Thymus (tissue), 11 donors: ENCODE data around the gene HS2ST1. TPM values are rescaled to one million over a fixed set of nuclear protein-coding genes. Genes with fewer than 3 reads are reported as not detected.
A peak's percentile ranks its signal among the peaks of the same experiment; 100 is the strongest.
"Not testable (repeated sequence)": the region's sequence is repeated elsewhere in the genome, so short reads cannot be mapped to it uniquely, and the experiment has no call there.

Experiments
- DNase-seq, 9 donors: peaks; one replicate each; pipeline ENCODE4 v3.0.0-alpha.2; 2013; ENCODE audit warnings: low spot score in 9 of 9, low read depth in 6 of 9, missing footprints in 1 of 9
- H3K27ac ChIP-seq, 2 donors: one replicate each; pipeline ENCODE4 v1.5.1; 2013; ENCODE audit warnings: control low read depth in 1 of 2, low read depth in 1 of 2, low read length in 1 of 2, mild to moderate bottlenecking in 1 of 2, moderate library complexity in 1 of 2
- H3K27me3 ChIP-seq, 2 donors: one replicate each; pipeline ENCODE4 v1.5.1; 2013; ENCODE audit warnings: low read length in 1 of 2; ENCODE audit not compliant: control insufficient read depth in 2 of 2, insufficient read depth in 1 of 2
- H3K36me3 ChIP-seq, 2 donors: one replicate each; pipeline ENCODE4 v1.5.1; 2013; ENCODE audit warnings: low read length in 1 of 2, mild to moderate bottlenecking in 1 of 2, moderate library complexity in 1 of 2; ENCODE audit not compliant: control insufficient read depth in 2 of 2, insufficient read depth in 2 of 2
- H3K4me1 ChIP-seq, 2 donors: one replicate each; pipeline ENCODE4 v1.5.1; 2013; ENCODE audit warnings: low read length in 2 of 2; ENCODE audit not compliant: control insufficient read depth in 2 of 2, insufficient read depth in 2 of 2
- H3K4me3 ChIP-seq, 2 donors: one replicate each; pipeline ENCODE4 v1.5.1; 2013; ENCODE audit warnings: low read length in 2 of 2, control low read depth in 1 of 2, mild to moderate bottlenecking in 1 of 2
- H3K9me3 ChIP-seq, 2 donors: one replicate each; pipeline ENCODE4 v1.5.1; 2013; ENCODE audit warnings: low read length in 1 of 2, mild to moderate bottlenecking in 1 of 2; ENCODE audit not compliant: control insufficient read depth in 2 of 2, insufficient read depth in 1 of 2
- WGBS: extraction: QIAGEN DNeasy Blood & Tissue Kit; methylation state at CpG from one replicate; pipeline ENCODE4 v1.1.7; 2013; 5-methylcytosine and 5-hydroxymethylcytosine counted together
- polyA plus RNA-seq: library from polyadenylated mRNA; stranded (reverse); fragments of 200-250 nt; gene quantifications from one replicate; pipeline ENCODE4 v1.2.3, GENCODE V29; 2013
- total RNA-seq: library from RNA; stranded (reverse); fragments of 120-200 nt; gene quantifications from one replicate; pipeline ENCODE4 v1.2.4, GENCODE V29; 2013
- donor health status: healthy.

The HS2ST1 gene
- total and polyA plus RNA-seq, 2 donors = 9.7 to 11.5 TPM

DNA sequence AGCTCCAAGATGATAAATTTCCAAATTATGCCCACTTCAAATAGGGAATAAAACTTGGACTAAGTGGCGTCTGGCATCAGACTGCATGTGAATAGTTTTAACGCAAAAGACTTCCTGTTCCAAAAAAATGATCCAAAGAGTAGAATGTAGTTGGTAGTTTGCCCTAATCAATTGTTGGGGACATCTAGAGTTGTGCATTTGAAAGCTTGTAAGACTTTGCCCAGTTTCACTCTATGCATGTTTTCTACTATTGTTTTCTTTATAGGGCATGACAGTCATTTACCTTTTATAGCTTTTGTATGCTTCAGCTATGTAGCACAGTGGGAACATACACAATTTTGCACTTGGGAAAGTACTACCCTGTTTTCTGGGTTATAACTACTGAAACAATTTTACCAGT lies 86.0 kb downstream of the HS2ST1 start:
- Histone ChIP-seq H3K4me3 (no peak overlapping the region), H3K27ac (no peak overlapping the region), H3K27me3 (no peaks in the 10 kb centered on the region), H3K36me3 (no peaks in the 10 kb centered on the region), H3K4me1 (no peaks in the 10 kb centered on the region), H3K9me3 (no peaks in the 10 kb centered on the region)
- 77% methylated on average over 2 of the region's 2 CpGs for WGBS
- DNase-seq = no peak

DNA sequence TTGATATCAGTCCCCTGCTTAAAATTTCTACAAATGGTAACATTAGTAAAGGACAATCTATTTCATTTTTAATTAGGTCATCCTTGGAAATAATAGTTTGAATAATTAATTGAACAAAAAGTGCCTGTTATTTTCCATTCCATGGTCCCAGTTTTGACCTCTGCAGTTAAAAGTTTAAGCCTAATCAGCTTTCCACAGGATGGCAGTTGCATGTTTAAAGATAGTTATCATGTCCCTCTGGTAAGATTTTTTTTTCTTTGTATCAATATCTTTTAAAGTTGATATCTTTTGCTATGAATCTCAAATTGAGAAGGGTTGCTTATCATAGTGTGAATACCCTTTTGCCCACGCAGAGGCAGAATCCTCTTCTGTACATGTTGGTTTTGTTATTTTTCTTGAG lies 90.4 kb downstream of the HS2ST1 start:
- no peaks in the 10 kb centered on the region for H3K4me1 ChIP-seq
- no peak overlapping the region for H3K27ac ChIP-seq
- 95% methylated on average over 1 of the region's 1 CpG for WGBS
- H3K9me3 ChIP-seq = no peaks in the 10 kb centered on the region
- DNase-seq = no peak
- H3K4me3 ChIP-seq = no peak overlapping the region
- H3K36me3 ChIP-seq = no peaks in the 10 kb centered on the region
- H3K27me3 ChIP-seq = no peaks in the 10 kb centered on the region

- Histone ChIP-seq H3K4me3 (no peak overlapping the region), H3K27me3 (no peaks in the 10 kb centered on the region), H3K27ac (no peak overlapping the region), H3K36me3 (no peaks in the 10 kb centered on the region), H3K9me3 (peaks cover 0 to 4% of the 10 kb centered on the region in 2 donors), H3K4me1 (no peaks in the 10 kb centered on the region)
- no peak for DNase-seq
- 97% methylated on average over 1 of the region's 1 CpG for WGBS
Measured at GRCh38 chr1:87007323-87007722, 92.9 kb downstream of the HS2ST1 start.

DNA sequence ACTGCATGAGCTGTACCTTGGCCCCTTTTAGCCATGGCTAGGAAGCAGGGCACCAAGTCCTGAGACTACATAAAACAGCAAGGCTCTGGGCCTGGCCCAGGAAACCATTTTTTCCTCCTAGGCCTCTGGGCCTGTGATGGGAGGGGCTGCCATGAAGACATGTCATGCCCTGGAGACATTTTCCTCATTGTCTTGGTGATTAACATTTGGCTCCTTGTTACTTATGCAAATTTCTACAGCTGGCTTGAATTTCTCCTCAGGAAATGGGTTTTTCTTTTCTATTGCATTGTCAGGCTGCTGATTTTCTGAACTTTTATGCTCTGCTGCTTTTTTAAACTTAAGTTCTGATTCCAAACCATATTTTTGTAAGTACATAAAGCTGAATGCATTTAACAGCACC lies 99.0 kb downstream of the HS2ST1 start:
- H3K27me3 ChIP-seq, DNase-seq, H3K4me1 ChIP-seq, H3K4me3 ChIP-seq, H3K36me3 ChIP-seq, H3K27ac ChIP-seq: not testable (repeated sequence)
- peaks cover 5 to 18% of the 10 kb centered on the region in 2 donors for H3K9me3 ChIP-seq

GRCh38 chr1:87017998-87018672 lies 103.7 kb downstream of the HS2ST1 start:
- WGBS = 91% methylated on average over 4 of the region's 4 CpGs
- no peaks in the 10 kb centered on the region for H3K4me1 ChIP-seq
- H3K27ac ChIP-seq = no peak overlapping the region
- H3K4me3 ChIP-seq = no peak overlapping the region
- DNase-seq = no peak
- H3K36me3 ChIP-seq = no peaks in the 10 kb centered on the region
- H3K27me3 ChIP-seq = no peaks in the 10 kb centered on the region
- peaks cover 1 to 5% of the 10 kb centered on the region in 2 donors for H3K9me3 ChIP-seq

GRCh38 chr1:87023326-87023725 lies 108.9 kb downstream of the HS2ST1 start:
- Histone ChIP-seq H3K36me3 (no peaks in the 10 kb centered on the region), H3K4me1 (no peaks in the 10 kb centered on the region), H3K27ac (no peak overlapping the region), H3K4me3 (no peak overlapping the region), H3K27me3 (no peaks in the 10 kb centered on the region), H3K9me3 (no peaks in the 10 kb centered on the region)
- no peak for DNase-seq
- whole genome bisulfite sequencing = 49% methylated on average over 1 of the region's 1 CpG

GRCh38 chr1:87024936-87025540 lies 110.6 kb downstream of the HS2ST1 start:
- Histone ChIP-seq H3K4me3 (no peak overlapping the region), H3K27me3 (no peaks in the 10 kb centered on the region), H3K36me3 (no peaks in the 10 kb centered on the region), H3K9me3 (no peaks in the 10 kb centered on the region), H3K4me1 (no peaks in the 10 kb centered on the region), H3K27ac (no peak overlapping the region)
- peak in 1 of 9 donors; percentile 36 for DNase-seq
- 95% methylated on average over 2 of the region's 2 CpGs for WGBS

GRCh38 chr1:87027561-87027960 lies 113.1 kb downstream of the HS2ST1 start:
- not testable (repeated sequence) for H3K9me3 ChIP-seq, H3K4me1 ChIP-seq, H3K4me3 ChIP-seq, DNase-seq, H3K36me3 ChIP-seq, H3K27ac ChIP-seq, H3K27me3 ChIP-seq
- WGBS = 93% methylated on average over 4 of the region's 4 CpGs

DNA sequence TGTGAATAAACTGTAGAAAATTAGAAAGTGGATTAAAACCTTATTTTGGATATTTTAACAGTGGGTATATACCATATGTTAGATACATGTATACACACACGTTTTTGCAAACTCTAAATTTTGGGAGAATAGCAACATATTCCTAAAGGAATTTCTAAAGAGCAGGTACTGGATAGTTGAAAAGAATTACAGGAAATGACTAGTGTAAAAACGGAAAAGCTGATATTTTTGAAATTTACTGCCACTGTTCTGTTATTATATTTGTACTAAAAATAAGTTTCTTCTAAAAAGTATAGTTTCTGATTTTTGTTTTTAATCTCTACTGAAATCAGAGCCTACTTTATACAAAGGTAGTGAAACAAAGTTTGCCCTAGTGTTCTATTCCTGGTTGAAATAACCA lies 114.1 kb downstream of the HS2ST1 start:
- H3K4me1 ChIP-seq = no peaks in the 10 kb centered on the region
- no peaks in the 10 kb centered on the region for H3K9me3 ChIP-seq
- no peak overlapping the region for H3K4me3 ChIP-seq
- no peaks in the 10 kb centered on the region for H3K36me3 ChIP-seq
- no peaks in the 10 kb centered on the region for H3K27me3 ChIP-seq
- DNase-seq = no peak
- H3K27ac ChIP-seq = no peak overlapping the region
- WGBS = 87% methylated on average over 2 of the region's 2 CpGs
